NCI-H187 treated with DMSO at 0.1 percent for 48 hours (cell line): ENCODE results near the gene KREMEN2.

Experiments
- DNase-seq: peaks from one replicate; lab custom pipeline; 2025; lab: John Stamatoyannopoulos, UW

The KREMEN2 gene

DNA sequence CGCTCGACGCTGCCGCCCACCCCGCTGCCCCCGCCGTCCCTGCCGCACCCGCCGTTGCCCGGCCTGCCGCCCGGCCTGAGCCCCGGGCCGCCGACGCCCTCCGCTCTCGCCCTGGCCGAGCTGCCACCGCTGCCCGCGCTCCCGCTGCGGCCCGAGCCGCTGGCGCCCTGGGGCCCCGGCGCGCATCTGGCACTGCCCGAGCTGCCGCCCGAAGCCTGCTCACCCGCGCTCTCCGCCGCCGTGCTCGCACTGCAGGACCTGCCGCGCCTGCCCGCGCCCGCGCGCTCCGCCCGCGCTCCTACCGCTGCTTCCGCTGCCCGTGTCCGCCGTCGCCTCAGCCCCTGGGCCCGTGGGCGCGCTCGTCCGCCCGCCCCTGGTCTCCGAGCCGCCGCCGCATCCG, 40.2 kb downstream of the KREMEN2 start:
- no peak for DNase-seq

DNA sequence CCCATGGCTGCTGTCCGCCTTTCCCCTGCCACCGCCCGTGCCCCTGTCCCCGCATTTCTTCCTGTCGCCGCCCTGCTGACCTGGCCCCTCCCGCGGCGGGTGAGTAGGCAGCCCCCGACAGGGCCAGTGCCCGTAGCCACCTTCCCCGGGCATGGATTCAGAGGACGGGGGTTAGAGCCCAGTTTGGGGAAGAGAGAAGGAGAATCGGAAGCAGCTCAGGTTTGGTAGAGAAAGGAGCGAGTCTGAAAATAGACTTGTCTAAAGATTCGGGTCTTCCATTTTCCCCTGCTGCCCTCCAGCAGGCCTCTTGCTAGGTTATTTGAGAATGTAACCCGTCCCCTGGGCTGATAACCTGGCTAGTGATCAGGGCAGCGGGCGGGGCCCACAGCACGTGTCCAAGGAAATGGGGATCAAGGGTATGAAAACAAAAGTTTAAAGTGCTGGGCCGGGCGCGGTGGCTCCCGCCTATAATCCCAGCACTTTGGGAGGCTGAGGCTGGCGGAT, 40.8 kb downstream of the KREMEN2 start:
- no peak for DNase-seq

DNA sequence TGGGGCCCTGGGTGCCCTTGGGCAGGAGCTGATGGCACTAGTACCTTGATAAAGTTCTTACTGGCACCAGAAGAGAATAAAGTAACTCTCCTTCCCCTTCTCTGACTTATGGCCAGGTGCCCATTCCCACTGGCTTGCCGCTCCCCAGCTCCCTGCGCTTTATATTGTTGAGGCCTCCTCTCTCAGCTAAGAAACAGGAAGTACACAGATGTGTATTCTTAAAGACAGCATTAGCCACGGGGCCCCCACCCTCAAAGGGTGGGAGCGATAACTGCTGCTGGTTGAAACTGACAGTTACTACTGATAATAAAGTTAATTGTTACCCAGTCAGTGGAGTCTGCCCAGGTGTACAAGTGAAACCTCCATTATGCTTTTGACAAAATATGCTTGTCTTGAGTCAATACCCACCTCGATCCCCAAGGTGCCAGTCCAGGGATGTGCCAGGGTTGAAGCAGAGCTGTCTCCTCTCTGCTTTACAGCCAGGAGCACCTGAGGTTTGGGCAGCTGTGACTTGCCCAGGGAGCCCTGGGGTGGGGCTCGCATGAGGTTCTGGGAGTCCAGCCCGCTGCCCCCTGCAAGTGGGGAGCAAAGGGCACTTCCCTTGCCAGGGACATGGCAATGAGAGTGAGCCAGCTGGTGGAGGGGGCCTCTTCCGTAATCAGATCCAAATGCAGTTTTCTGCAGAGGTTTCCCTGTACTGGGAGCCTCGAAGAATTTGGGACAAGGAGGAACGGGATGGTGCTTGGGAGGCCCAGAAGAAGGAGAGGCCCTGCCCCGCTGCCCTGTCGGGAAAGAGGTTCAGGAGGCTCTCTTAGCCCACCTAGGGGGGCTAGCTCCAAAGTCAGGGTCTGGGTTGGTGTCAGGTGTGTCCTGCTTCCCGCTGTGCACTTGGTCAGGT, 43.2 kb downstream of the KREMEN2 start:
- no peak for DNase-seq

DNA sequence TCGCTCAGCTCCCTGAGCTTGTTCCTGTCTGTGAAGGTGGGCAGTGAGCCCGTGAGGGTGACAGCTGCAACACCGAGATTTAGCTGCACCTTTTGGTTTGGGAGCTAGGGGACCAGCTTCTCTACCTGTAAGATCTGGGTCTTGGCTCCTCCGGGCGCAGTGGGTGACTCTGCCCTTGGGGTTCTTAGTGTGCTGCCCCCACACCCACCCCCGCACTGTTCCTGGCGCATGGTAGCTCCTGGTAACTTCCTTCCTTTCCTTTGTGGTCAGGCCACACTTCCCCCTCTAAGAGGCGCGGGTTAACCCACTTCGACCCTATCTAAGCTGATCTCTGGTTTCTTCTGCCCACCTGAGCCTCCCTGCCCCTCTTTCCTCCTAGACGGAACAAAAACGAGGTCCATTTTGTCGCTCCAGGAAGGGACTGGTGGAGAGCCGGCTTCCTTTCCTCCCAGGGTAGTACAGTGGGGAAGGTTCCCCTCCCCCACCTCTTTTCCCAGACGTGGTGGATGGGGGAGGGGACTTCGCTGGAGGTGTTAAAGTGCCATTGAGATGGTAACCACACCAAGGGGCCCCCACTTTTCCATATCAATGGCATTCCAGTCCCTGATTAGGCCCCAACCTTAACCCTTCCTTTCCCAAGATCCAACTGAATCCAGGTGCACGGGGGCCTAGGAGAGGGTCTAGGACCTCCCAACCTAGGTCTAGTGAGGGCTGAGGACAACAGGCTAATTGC, 44.0 kb downstream of the KREMEN2 start:
- no peak for DNase-seq

DNA sequence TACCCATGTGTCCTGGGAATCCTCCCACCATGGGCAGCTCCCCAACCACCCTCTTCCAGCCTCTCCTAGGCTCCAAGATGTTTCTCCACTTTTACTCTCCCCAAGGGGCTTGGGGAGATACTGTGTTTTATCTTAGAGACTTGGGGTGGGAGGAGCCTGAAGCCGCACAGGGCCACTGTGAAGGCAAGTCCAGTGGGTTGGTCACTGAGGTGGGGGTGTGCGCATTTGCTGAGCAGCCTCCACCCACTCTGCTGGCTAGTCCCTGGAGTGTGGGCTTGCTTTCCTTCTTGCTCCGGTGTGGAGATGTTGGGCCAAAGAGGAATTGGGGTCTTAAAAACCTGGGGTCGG, 44.6 kb downstream of the KREMEN2 start:
- DNase-seq: no peak

DNA sequence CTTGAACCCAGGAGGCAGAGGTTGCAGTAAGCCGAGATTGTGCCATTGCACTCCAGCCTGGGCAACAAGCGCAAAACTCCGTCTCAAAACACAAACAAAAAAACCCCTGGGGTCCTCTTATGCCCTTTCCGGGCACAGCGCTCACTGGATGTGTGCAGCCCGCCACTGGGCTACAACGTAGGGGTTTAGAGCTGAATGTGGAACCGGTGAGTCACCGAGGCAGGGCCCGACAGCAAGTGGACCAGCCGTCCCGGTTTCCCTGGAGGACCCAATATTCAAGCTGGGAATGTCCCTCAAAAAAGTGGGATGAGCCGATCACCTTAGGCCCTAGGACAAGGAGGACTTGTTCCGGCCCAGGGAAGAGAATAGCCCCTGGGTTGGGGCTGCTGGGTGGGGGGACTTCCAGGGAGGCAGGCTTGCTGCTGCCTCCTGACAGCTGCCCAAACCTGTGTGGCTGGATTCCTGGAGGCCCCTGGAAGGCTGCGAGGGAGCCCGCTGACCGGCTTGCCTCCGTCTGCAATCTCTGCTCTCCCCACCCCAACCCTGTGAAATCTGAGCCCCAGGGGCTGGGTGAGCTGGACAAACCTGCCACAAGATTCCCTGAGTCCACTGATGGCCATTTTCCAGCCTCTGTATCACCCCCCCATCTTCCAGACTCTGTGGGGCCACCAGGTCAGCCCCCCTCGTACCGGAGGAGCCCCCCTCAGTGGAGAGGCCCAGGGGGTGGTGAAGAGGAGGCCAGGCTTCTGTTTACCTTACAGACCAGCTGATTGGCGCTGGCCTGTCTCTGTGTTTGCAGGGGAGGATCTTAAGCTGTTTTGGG, 45.7 kb downstream of the KREMEN2 start:
- no peak for DNase-seq

DNA sequence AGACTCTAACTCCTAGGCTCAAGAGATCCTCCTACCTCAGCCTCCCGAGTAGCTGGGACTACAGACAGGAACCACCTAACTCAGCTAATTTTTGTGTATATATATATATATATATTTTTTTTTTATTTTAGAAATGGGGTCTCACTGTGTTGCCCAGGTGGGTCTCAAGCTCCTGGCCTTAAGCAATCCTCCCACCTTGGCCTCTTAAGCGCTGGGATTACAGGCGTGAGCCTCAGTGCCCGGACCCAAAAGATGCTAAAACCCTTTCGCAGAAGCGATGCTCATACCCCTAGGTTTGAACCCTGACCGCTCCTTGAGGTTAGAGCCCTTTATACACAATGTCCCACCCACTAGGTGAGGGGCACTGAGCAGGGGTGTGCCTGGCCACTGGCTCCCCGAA, 46.4 kb downstream of the KREMEN2 start:
- no peak for DNase-seq

DNA sequence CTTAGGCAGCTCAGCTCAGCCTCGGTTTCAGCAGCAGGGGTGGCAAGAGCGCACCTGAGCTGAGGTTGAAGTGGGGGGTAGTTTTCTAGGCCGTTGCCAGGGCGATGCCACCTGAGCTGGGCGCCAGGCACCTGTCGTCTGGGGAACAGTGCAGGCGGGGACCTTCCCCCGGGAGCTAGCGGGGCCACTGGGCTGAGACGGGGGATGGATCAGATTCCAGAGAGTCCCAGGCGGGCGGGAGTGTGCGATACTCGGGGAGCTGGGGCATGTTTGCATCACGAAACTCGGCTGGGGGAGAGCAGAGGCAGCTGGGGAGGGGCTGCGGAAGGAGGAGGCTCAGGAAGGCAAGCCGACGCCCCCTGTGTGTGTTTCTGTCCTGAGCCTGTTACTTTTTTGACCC, 48.2 kb downstream of the KREMEN2 start:
- peak; percentile 82 for DNase-seq

DNA sequence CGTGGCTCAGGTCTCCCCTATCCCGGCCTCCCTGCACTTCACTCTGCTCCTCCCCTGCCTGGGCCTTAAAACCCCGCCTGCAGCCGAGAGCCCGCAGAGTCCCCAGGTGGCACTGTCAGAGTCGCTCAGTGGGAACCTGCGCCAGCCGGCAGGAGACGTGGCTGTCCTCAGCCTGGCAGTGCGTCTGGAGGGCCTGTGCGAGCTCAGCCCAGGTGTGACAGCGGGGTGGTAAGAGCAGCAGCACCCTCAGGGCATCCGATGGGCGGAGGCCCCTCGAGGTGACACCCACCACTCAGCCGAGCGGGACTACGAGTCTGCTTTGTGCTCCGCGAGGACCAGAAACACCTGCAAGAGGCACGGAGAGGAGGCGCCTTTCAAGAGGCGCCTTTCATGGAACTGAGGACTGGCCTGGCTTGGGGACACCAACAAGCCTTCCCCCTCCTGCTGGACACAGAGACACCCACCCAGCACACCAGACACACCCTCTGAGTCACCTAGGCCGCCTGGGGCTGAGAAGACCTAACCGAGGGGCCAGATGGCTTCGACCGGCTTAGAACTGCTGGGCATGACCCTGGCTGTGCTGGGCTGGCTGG, 48.8 kb downstream of the KREMEN2 start, which contains the start of gene CLDN9:
TSS of gene CLDN9 (plus strand) at position 96 of the 593 bp plus-strand sequence. CDS start at position 536, 440 bp downstream.
- DNase-seq: peak; percentile 77

DNA sequence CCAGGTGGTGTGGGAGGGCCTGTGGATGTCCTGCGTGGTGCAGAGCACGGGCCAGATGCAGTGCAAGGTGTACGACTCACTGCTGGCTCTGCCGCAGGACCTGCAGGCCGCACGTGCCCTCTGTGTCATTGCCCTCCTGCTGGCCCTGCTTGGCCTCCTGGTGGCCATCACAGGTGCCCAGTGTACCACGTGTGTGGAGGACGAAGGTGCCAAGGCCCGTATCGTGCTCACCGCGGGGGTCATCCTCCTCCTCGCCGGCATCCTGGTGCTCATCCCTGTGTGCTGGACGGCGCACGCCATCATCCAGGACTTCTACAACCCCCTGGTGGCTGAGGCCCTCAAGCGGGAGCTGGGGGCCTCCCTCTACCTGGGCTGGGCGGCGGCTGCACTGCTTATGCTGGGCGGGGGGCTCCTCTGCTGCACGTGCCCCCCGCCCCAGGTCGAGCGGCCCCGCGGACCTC, 49.4 kb downstream of the KREMEN2 start:
- no peak for DNase-seq

DNA sequence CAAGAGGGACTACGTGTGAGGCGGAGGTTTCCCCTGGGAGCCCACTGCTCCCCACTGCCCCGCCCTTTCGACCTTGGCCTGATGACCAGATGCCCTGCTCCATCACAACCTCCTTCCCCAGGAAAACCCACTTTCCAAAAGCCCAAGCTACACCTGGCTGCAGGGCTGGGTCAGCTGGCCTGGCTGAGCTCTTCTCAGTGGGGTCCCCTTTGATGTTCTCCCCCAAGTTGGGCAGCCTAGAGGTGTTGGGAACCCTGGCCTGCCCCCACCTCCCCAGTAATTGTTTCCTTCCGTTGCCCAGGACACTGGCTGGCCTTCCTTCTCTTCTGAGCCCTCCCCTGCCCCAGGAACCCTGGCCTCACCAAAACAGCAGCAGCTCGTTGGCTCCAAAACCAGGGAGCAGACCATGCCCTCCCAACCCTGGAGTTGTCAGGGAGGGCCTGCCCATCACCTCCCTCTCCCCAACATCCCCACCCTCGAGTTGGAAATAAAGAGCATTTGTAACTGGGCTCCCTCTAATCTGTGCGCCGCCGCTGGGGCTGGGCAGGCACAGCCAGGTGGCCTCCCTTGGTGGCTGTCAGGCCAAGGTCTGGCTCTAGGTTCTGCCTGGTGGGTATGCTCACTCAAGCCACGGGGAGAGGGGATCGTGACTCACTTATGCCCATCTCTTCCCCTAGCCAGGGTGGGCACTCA, 50.1 kb downstream of the KREMEN2 start:
- no peak for DNase-seq

DNA sequence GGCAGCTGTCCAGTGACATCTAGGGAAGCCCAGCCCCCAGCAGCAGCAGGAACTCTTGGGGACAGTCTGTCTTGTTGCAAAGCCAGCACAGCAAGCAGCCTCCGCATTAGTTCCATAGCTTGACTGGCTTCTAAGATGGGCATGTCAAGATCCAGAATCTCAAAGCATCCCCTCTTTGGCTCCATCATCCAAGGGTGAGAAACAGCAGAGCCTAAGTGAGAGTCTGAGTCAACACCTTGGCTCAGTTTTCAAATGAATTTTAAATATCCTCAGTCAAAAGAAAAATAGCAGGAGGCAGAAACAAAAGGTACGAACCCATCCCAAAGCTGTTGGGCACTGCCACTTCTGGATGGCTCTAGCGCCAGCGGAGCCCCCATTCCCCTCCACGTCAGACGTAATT, 50.9 kb downstream of the KREMEN2 start:
- no peak for DNase-seq

DNA sequence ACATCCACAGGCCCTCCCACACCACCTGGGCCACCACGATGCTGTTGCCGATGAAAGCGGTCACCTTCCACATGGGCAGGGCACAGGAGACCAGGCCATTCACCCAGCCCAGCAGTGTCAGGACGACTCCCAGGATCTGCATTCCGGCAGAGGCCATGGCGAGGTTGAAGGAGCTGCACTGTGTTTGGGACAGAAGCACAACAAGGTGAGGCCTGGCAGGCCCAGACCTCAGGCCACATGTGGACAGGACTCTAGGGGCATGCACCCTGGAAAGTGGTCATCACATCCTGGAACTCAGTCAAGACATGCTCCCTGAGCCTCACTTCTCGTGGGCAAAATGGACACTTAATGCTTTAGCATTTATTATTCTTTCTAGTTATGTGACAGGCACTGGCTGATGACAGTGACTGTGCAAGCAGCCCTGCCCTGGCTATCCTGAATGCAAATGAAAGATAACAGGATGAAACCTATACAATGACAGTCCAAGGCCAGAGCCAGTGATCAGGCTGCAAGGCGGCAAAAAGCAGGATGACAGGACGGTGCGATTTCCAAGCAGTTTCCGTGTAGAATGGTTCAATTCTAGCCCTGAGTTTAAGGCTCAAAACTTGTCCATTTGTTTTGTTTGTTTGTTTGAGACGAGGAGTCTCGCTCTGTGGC, 51.9 kb downstream of the KREMEN2 start:
- DNase-seq: no peak

DNA sequence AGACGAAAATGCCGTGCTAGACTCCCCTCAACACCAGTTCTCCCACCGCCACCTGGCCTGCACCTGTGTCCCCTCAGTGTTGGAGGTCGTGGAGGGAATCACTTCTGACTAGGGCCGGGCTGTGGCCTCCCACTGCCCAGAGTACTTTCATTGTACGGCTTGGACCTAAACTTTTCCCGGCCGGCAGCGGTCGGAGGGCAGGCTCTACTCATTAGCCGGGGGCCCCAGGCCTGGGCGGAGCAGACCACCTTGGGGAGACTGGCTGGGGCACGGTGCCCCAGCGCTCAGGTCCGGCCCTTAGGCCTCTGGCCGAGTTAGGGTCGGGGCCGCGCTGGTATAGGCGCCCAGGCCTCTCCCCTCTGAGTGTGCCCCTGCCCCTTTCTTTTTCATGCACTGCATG, 53.3 kb downstream of the KREMEN2 start:
- DNase-seq: no peak
